HG03521 (cell line): ENCODE measurements around the gene TRPM6.

Experiments
- ATAC-seq: cut with Tn5 transposase; IDR thresholded peaks from one replicate; pipeline ENCODE4 v1.9.1; 2021; ENCODE audit warnings: mild to moderate bottlenecking, moderate library complexity; ENCODE audit not compliant: unreplicated experiment

TRPM6 gene

GRCh38 chr9:74775396-74775795 lies 112.3 kb downstream of the TRPM6 start:
- no peak for ATAC-seq

- ATAC-seq: no peak
These were observed 113.7 kb downstream of the TRPM6 start for GRCh38 chr9:74773886-74774479.

- no peak for ATAC-seq
These were observed 115.6 kb downstream of the TRPM6 start for GRCh38 chr9:74772121-74772520.

GRCh38 chr9:74771672-74772071 lies 116.0 kb downstream of the TRPM6 start:
- ATAC-seq: no peak

- no peak for ATAC-seq
These were observed 116.5 kb downstream of the TRPM6 start for GRCh38 chr9:74771262-74771585.

- ATAC-seq: peak; percentile 77
These were observed 117.0 kb downstream of the TRPM6 start for GRCh38 chr9:74770508-74771261.

GRCh38 chr9:74765481-74765971 lies 122.2 kb downstream of the TRPM6 start:
- no peak for ATAC-seq

- ATAC-seq: no peak
These were observed 124.8 kb downstream of the TRPM6 start for GRCh38 chr9:74762950-74763349.

- ATAC-seq: no peak
These were observed 127.6 kb downstream of the TRPM6 start for GRCh38 chr9:74760031-74760700.

- ATAC-seq: no peak
These were observed 131.7 kb downstream of the TRPM6 start for GRCh38 chr9:74755999-74756398.

- ATAC-seq: no peak
These were observed 132.4 kb downstream of the TRPM6 start for GRCh38 chr9:74755355-74755754.

GRCh38 chr9:74753650-74754049 lies 134.1 kb downstream of the TRPM6 start:
- ATAC-seq: no peak

- ATAC-seq: no peak
These were observed 138.8 kb downstream of the TRPM6 start for GRCh38 chr9:74748966-74749365.

- ATAC-seq: no peak
These were observed 144.7 kb downstream of the TRPM6 start for GRCh38 chr9:74742792-74743730.

- ATAC-seq: no peak
These were observed 145.4 kb downstream of the TRPM6 start for GRCh38 chr9:74742191-74742790.

GRCh38 chr9:74736646-74737045 lies 151.1 kb downstream of the TRPM6 start:
- ATAC-seq: no peak

- ATAC-seq: no peak
These were observed 152.0 kb downstream of the TRPM6 start for GRCh38 chr9:74735761-74736160.

GRCh38 chr9:74729136-74729695 lies 158.5 kb downstream of the TRPM6 start:
- no peak for ATAC-seq

- ATAC-seq: no peak
These were observed 159.5 kb downstream of the TRPM6 start for GRCh38 chr9:74728176-74728575.

- no peak for ATAC-seq
These were observed 161.1 kb downstream of the TRPM6 start for GRCh38 chr9:74726581-74726980.
